ENCODE results near the gene USP20. TPM values are rescaled to one million over a fixed set of nuclear protein-coding genes. Genes with fewer than 3 reads are reported as not detected.
A peak's percentile ranks its signal among the peaks of the same experiment; 100 is the strongest.
"Not testable (repeated sequence)": the region's sequence is repeated elsewhere in the genome, so short reads cannot be mapped to it uniquely, and the experiment has no call there.

USP20 gene
- total RNA-seq, 6 experiments from 2014 or later: 24.1 to 35.4 (median 26.2) TPM

DNA sequence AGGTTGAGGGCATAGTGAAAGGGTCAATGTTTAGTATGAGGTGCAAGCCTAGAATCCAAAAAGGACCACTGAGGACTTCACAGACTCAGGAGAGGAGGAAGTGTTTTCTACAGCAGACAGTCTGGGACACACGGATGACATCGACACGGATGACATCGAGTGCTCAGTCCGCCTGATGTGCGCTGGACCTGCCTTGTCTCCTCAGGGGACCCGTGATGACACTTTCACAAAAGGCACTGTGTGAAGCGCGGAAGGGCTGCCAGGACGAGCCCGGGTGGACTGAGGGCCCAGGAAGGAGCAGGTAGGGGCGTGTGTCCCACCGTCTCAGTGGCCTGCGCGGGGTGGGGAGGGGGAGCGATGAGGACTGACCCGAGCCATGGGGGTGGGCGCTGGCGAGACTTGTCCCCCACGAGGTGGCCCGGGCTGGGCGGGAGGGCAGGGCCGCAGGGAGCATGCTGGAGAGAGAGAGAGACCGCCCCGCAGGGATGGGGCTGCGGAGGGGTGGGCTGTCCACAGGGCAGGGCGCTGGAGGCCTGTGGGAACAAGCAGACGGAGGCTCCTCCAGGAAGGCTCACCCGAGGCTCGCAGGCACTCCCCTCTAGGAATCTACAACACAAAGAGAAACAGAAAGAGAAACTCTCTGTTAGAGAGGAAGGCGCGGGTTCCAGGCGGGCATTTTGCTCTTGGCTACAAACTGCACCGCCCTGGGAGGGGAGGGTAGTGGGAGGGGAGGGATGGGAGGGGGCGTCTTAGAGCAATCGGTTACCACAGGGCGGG lies 54.9 kb downstream of the USP20 start:
- no peaks in the 10 kb centered on the region; the same call in 1 of the 2 replicates for H3K27me3 Mint-ChIP-seq (ENCODE audit: insufficient read depth)
- no peak overlapping the region for H3K4me3 Mint-ChIP-seq

DNA sequence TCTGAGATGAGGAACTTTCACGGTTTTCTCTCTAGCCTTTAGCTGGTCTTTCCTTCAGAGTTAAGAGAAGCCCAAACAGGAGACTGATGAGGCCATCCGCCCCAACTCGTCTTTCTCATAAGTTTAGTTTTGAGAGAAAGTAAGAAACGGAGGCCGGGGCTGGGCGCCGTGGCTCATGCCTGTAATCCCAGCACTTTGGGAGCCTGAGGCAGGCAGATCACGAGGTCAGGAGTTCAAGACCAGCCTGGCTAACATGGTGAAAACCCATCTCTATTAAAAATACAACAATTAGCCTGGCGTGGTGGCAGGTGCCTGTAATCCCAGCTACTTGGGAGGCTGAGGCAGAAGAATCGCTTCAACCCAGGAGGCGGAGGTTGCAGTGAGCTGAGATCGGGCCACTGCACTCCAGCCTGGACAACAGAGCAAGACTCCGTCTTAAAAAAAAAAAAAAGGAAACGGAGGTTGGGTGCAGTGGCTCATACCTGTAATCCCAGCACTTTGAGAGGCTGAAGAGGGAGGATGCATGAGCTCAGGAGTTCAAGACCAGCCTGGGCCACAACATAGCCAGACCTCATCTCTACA lies 55.6 kb downstream of the USP20 start:
- H3K27me3 Mint-ChIP-seq (ENCODE audit: insufficient read depth); H3K27ac Mint-ChIP-seq; H3K9me3 Mint-ChIP-seq; DNase-seq; H3K4me3 Mint-ChIP-seq: not testable (repeated sequence)
- peaks cover 40% of the 10 kb centered on the region for H3K4me1 Mint-ChIP-seq (ENCODE audit: low read depth)
- H3K36me3 Mint-ChIP-seq (ENCODE audit: low read depth): peaks cover 18% of the 10 kb centered on the region

More for the DNA sequence above, 54.9 kb downstream of the USP20 start:
- DNase-seq: no peak
- Mint-ChIP-seq H3K36me3 (ENCODE audit: low read depth) (peaks cover 16% of the 10 kb centered on the region), H3K27ac (no peak overlapping the region), H3K9me3 (no peaks in the 10 kb centered on the region), H3K4me1 (ENCODE audit: low read depth) (peaks cover 46% of the 10 kb centered on the region)
- TF ChIP-seq, protein P1, sequence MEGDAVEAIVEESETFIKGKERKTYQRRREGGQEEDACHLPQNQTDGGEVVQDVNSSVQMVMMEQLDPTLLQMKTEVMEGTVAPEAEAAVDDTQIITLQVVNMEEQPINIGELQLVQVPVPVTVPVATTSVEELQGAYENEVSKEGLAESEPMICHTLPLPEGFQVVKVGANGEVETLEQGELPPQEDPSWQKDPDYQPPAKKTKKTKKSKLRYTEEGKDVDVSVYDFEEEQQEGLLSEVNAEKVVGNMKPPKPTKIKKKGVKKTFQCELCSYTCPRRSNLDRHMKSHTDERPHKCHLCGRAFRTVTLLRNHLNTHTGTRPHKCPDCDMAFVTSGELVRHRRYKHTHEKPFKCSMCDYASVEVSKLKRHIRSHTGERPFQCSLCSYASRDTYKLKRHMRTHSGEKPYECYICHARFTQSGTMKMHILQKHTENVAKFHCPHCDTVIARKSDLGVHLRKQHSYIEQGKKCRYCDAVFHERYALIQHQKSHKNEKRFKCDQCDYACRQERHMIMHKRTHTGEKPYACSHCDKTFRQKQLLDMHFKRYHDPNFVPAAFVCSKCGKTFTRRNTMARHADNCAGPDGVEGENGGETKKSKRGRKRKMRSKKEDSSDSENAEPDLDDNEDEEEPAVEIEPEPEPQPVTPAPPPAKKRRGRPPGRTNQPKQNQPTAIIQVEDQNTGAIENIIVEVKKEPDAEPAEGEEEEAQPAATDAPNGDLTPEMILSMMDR (IDR thresholded peaks at IDR 0.05): no peak

DNA sequence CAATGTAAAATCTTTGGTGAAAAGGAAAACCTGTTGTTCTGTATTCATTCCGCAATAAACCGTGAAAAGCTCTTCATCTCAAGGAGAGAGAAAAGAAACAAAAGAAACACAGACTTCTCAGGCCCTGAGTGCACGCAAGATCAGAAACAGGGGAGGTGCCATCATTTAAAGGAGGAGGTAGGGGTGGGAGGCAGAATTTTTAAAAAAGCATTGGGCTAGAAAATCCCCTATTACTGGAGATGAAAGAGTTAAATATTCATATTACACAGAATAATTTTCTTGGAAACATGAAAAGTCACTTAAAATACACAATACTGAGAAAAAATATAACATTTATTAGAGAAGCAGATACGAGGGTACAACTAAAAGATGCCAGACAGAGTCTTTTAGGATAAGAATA lies 56.3 kb downstream of the USP20 start:
- TF ChIP-seq, protein P1 (IDR thresholded peaks at IDR 0.05): no peak
- Mint-ChIP-seq H3K4me1 (ENCODE audit: low read depth) (peaks cover 33% of the 10 kb centered on the region), H3K9me3 (no peaks in the 10 kb centered on the region), H3K27ac (peak overlapping the region; percentile 0; the same call in 1 of the 2 replicates), H3K36me3 (ENCODE audit: low read depth) (peaks cover 26% of the 10 kb centered on the region), H3K4me3 (peak overlapping the region; percentile 45; the same call in 1 of the 2 replicates), H3K27me3 (ENCODE audit: insufficient read depth) (no peaks in the 10 kb centered on the region; the same call in 1 of the 2 replicates)
- no peak for DNase-seq

DNA sequence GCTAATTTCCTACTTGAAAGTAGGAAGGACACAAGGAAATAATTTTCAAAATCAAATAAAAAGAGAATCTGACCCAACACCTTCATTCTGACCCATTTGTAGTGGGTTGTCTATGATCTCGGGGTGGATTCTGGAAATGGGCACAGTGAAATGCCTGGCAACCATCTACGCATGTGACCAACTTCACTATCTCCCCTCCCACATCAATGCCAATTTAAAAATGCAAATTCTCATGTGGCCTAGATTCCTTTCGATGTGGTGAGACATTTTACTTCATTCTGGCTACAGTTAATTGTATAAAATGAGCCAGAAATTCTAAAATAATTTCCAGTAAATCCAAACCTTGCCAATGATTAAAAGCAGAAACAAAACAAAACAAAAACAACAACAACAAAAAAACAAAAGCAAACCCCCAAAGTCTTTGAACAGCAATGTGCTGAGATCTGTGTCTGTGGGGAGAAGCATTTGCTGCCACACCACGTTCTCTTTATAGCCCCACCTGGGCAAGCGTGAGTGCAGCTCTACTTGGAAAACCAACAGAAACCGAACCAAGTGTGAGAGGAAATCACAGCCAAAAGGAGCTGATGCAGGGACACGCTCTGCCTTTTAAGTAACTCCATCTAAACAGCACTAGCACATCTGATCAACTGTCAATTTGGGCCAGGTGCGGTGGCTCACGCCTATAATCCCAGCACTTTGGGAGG lies 59.0 kb downstream of the USP20 start:
- no peaks in the 10 kb centered on the region for H3K27me3 Mint-ChIP-seq (ENCODE audit: insufficient read depth)
- TF ChIP-seq, protein P1 (IDR thresholded peaks at IDR 0.05): no peak
- peaks cover 28% of the 10 kb centered on the region for H3K36me3 Mint-ChIP-seq (ENCODE audit: low read depth)

DNA sequence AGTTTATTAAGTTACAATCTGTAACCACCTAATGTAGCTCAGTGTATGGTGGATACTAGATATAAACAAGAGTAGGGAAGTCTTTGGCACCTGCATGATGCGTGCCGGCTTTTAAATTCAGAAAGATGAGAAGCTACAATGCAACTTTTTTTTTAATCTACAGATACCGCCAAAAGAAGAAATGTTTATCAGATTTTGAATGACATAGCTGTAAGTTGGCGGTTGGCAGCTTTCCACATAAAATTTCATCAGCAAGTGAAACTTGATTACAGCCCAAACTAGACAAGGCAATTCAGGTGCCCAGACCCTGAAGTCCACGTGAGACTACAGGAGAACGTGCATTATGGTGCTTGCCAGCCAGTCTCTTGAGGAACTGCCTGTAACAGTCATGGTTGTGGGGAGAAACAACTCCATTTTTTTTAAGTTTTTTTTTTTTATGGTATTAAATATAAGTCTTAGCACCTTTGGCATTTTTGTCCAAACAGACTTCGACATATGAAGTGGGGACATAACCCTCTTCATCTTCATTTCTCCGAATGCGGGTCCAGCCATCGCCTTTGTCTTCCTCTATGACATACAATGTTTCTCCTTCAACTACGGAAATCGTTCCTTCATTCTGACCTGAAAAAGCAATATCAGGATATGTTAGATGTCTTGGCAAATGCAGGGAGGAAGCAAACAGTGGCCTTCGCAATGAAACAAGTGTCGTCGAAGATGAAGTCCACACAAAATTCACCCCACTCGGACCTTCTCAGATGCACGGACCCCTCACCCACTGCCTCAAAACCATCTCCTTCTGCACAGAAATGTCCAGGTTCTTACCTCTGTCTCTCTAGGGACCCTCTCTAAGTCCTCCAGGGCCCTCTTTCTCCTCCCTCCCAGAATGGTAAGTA lies 60.4 kb downstream of the USP20 start:
- Mint-ChIP-seq H3K36me3 (ENCODE audit: low read depth) (peaks cover 20% of the 10 kb centered on the region), H3K4me3 (no peak overlapping the region), H3K4me1 (ENCODE audit: low read depth) (peaks cover 25% of the 10 kb centered on the region; the same call in 1 of the 2 replicates), H3K27ac (no peak overlapping the region), H3K9me3 (no peaks in the 10 kb centered on the region), H3K27me3 (ENCODE audit: insufficient read depth) (no peaks in the 10 kb centered on the region)
- DNase-seq: no peak
- TF ChIP-seq, protein P1 (IDR thresholded peaks at IDR 0.05): no peak

More for the DNA sequence above, 59.0 kb downstream of the USP20 start:
- Mint-ChIP-seq H3K4me1 (ENCODE audit: low read depth) (peaks cover 25% of the 10 kb centered on the region; the same call in 1 of the 2 replicates), H3K27ac (no peak overlapping the region), H3K4me3 (no peak overlapping the region), H3K9me3 (no peaks in the 10 kb centered on the region)
- DNase-seq: no peak

Data from HFFc6 (cell line).